ENCODE data around the gene LIPT2. TPM values are rescaled to one million over a fixed set of nuclear protein-coding genes. Genes with fewer than 3 reads are reported as not detected.
A peak's percentile ranks its signal among the peaks of the same experiment; 100 is the strongest.

LIPT2 gene
- total RNA-seq, 1 experiment from 2014 or later = 14.4 TPM

DNA sequence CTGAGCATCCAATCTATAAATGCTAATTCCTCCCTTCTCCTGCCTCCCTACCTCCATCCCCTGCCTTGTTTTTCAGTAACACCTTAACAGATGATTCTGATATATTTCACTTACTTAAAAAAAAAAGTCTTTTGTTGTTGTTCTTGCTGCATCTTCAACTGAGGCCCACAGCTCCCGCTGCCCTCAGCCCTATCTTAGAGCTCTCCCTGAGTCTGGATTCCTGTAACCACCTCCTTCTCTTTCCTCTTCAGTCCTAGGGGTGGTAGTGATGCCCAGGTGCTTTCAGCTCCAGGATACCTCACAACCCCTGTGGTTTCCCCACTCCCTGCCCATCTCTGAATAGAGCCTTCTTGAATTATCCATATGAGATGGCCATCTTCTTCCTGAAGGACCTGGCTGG, 22.5 kb downstream of the LIPT2 start:
- Mint-ChIP-seq H3K4me3 (ENCODE audit: unreplicated experiment) (no peak overlapping the region), H3K36me3 (ENCODE audit: insufficient read depth, unreplicated experiment) (no peaks in the 10 kb centered on the region), H3K27ac (ENCODE audit: unreplicated experiment) (no peak overlapping the region), H3K27me3 (ENCODE audit: insufficient read depth, unreplicated experiment) (no peaks in the 10 kb centered on the region), H3K9me3 (ENCODE audit: unreplicated experiment) (no peaks in the 10 kb centered on the region), H3K4me1 (ENCODE audit: low read depth, unreplicated experiment) (peaks cover 17% of the 10 kb centered on the region)
- no peak for DNase-seq
- CTCF ChIA-PET = interaction anchor here (0.6 to 1.1 kb wide), 2 partner anchors 22 to 668 kb away, joined by 3 to 4 read pairs; no protein-coding TSS in a partner anchor
- POLR2A ChIA-PET = no interaction called here
- Histone ChIP-seq H3K27me3 (replicated peaks; ENCODE audit: control insufficient read depth, insufficient read depth, low read length) (no peaks in the 10 kb centered on the region), H3K9me3 (no peaks in the 10 kb centered on the region), H3K36me3 (ENCODE audit: control insufficient read depth, insufficient read depth, low read length) (no peaks in the 10 kb centered on the region), H3K4me1 (peaks cover 16% of the 10 kb centered on the region), H3K4me3 (ENCODE audit: low read depth, low read length) (no peak overlapping the region)
- TF ChIP-seq, protein P1, sequence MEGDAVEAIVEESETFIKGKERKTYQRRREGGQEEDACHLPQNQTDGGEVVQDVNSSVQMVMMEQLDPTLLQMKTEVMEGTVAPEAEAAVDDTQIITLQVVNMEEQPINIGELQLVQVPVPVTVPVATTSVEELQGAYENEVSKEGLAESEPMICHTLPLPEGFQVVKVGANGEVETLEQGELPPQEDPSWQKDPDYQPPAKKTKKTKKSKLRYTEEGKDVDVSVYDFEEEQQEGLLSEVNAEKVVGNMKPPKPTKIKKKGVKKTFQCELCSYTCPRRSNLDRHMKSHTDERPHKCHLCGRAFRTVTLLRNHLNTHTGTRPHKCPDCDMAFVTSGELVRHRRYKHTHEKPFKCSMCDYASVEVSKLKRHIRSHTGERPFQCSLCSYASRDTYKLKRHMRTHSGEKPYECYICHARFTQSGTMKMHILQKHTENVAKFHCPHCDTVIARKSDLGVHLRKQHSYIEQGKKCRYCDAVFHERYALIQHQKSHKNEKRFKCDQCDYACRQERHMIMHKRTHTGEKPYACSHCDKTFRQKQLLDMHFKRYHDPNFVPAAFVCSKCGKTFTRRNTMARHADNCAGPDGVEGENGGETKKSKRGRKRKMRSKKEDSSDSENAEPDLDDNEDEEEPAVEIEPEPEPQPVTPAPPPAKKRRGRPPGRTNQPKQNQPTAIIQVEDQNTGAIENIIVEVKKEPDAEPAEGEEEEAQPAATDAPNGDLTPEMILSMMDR (IDR thresholded peaks at IDR 0.05; ENCODE audit: insufficient read depth in 1 of 2, low read depth in 1 of 2, low read length in 1 of 2, severe bottlenecking in 1 of 2, unreplicated experiment in 1 of 2) = no peak
- no TSS peak for BruUV-seq (replicated peaks)
- intact Hi-C loops (cut with micrococcal nuclease; ENCODE audit: unreplicated experiment) = no loop called here

DNA sequence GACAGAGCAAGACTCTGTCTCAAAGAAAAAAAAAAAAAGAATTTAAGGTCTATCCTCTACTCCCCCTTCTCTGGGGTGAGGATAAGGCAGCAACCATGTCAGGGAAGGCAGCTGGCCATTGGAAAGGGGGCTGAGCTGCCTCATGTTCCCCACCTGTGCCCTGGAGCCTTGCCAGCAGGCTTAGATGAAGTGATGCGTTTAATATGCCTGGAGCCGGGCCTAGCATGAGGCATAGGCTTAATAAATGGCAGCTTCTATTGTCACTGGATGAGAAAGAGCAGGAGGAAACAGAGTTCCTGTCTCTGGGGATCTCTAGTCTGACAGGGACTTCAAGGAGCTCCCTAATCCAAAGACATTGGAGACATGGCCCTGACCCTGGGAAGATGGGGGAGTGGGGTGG, 23.0 kb downstream of the LIPT2 start:
- ChIA-PET POLR2A (interaction anchor here (0.7 kb wide), 1 partner anchor 691 kb away, joined by 4 read pairs; no protein-coding TSS in a partner anchor), CTCF (interaction anchor here (0.6 to 1.1 kb wide), 2 partner anchors 22 to 669 kb away, joined by 3 to 4 read pairs; no protein-coding TSS in a partner anchor)
- TF ChIP-seq, protein P1 (IDR thresholded peaks at IDR 0.05; ENCODE audit: insufficient read depth in 1 of 2, low read depth in 1 of 2, low read length in 1 of 2, severe bottlenecking in 1 of 2, unreplicated experiment in 1 of 2) = no peak
- Histone ChIP-seq H3K9me3 (no peaks in the 10 kb centered on the region), H3K4me1 (peaks cover 21% of the 10 kb centered on the region), H3K36me3 (ENCODE audit: control insufficient read depth, insufficient read depth, low read length) (no peaks in the 10 kb centered on the region), H3K27me3 (replicated peaks; ENCODE audit: control insufficient read depth, insufficient read depth, low read length) (no peaks in the 10 kb centered on the region), H3K4me3 (ENCODE audit: low read depth, low read length) (no peak overlapping the region)
- Mint-ChIP-seq H3K36me3 (ENCODE audit: insufficient read depth, unreplicated experiment) (no peaks in the 10 kb centered on the region), H3K4me1 (ENCODE audit: low read depth, unreplicated experiment) (peaks cover 22% of the 10 kb centered on the region), H3K27me3 (ENCODE audit: insufficient read depth, unreplicated experiment) (no peaks in the 10 kb centered on the region), H3K9me3 (ENCODE audit: unreplicated experiment) (no peaks in the 10 kb centered on the region), H3K4me3 (ENCODE audit: unreplicated experiment) (no peak overlapping the region), H3K27ac (ENCODE audit: unreplicated experiment) (no peak overlapping the region)
- intact Hi-C loops (cut with micrococcal nuclease; ENCODE audit: unreplicated experiment) = no loop called here
- no TSS peak for BruUV-seq (replicated peaks)
- no peak for DNase-seq

DNA sequence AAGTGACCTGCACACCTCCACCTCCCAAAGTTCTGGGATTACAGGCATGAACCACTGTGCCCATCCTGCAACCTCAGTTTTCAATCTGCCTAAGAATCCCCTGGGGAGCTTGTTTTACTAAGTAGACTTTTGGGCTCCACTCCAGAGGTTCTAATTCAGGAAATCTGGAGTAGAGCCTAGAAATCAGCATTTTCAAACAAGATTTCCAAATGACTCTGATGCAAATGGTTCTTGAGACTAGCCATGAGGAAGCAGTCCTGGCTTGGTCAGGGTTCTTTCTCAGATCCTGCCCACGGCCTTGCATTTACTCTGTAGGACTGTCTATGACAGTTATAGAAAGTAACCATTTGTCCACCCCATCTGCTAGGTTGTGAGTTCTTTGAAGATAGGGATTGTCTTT, 24.6 kb downstream of the LIPT2 start:
- CTCF ChIA-PET = no interaction called here
- no peak overlapping the region for H3K4me3 ChIP-seq (ENCODE audit: low read depth, low read length)
- Mint-ChIP-seq H3K4me1 (ENCODE audit: low read depth, unreplicated experiment) (peaks cover 38% of the 10 kb centered on the region), H3K27me3 (ENCODE audit: insufficient read depth, unreplicated experiment) (no peaks in the 10 kb centered on the region), H3K4me3 (ENCODE audit: unreplicated experiment) (peak overlapping the region; percentile 4), H3K9me3 (ENCODE audit: unreplicated experiment) (peaks cover 10% of the 10 kb centered on the region), H3K27ac (ENCODE audit: unreplicated experiment) (peak overlapping the region; percentile 6), H3K36me3 (ENCODE audit: insufficient read depth, unreplicated experiment) (peaks cover 12% of the 10 kb centered on the region)
- POLR2A ChIA-PET = no interaction called here
- H3K4me1 ChIP-seq = peaks cover 37% of the 10 kb centered on the region
- no peaks in the 10 kb centered on the region for H3K9me3 ChIP-seq
- no peaks in the 10 kb centered on the region for H3K36me3 ChIP-seq (ENCODE audit: control insufficient read depth, insufficient read depth, low read length)
- no TSS peak for BruUV-seq (replicated peaks)
- no peak for DNase-seq
- intact Hi-C loops (cut with micrococcal nuclease; ENCODE audit: unreplicated experiment) = no loop called here
- TF ChIP-seq, protein P1 (IDR thresholded peaks at IDR 0.05; ENCODE audit: insufficient read depth in 1 of 2, low read depth in 1 of 2, low read length in 1 of 2, severe bottlenecking in 1 of 2, unreplicated experiment in 1 of 2) = no peak
- no peaks in the 10 kb centered on the region for H3K27me3 ChIP-seq (replicated peaks; ENCODE audit: control insufficient read depth, insufficient read depth, low read length)
